LNCAP (cell line): Measurements from ENCODE around the gene RASA3.

Source experiments
- CTCF ChIP-seq: fragments of 450-650 bp; IDR thresholded peaks from 2 replicates; pipeline ENCODE4 v1.5.1; 2017; ENCODE audit warnings: mild to moderate bottlenecking

The RASA3 gene

GRCh38 chr13:114071410-114071809 lies 61.0 kb downstream of the RASA3 start:
- no peak for TF ChIP-seq CTCF

- no peak for TF ChIP-seq CTCF
Observed at GRCh38 chr13:114070098-114070799, 62.2 kb downstream of the RASA3 start.

- TF ChIP-seq CTCF, result no peak
Observed at GRCh38 chr13:114069376-114070097, 62.9 kb downstream of the RASA3 start.

GRCh38 chr13:114068656-114069318 lies 63.6 kb downstream of the RASA3 start:
- TF ChIP-seq CTCF, result no peak

GRCh38 chr13:114067886-114068651 lies 64.4 kb downstream of the RASA3 start:
- TF ChIP-seq CTCF, result no peak

GRCh38 chr13:114067381-114067885 lies 65.0 kb downstream of the RASA3 start:
- no peak for TF ChIP-seq CTCF

GRCh38 chr13:114066956-114067355 lies 65.5 kb downstream of the RASA3 start:
- TF ChIP-seq CTCF, result no peak
